ENCODE results near the gene CYBC1.

Gene CYBC1

DNA sequence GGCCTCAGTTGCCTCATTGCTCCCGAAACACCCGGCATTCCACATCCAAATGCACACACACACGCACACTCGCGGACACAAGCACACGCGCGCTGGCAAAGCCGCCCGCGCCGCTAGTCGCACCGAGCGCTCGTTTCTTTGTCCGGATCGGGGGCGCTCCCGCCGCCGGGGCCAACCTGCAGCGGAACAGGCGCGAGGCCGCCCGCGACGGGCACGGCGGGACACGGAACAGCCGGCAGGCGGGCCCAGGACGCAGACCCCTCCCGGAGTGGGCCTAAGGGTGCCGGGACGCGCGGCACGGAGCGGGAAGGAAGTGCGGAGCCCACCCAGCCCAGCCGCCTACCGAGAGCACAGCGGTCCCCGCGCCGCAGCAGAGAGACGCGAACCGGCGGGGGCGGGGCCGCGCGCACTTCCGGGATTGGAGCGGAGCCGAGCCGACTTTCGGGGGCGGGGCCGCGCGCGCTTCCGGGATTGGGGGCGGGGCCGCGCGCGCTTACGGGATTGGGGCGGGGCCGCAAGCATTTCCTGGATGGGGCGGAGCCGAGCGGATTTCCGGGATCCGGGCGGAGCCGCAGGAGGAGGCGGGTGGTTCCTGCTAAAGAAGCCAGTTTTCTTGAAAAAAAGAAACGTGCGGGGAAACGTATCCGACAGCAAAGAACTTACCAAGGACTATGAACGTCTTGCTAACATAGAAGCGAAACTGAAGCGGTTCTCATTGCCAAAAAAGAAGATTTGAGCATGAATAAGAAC lies at the start of gene CYBC1:
Gene CYBC1, minus strand, starts transcription at position 396 of the 750 bp plus-strand sequence. CDS start 1,498 bp downstream, outside the sequence.
- peaks cover 54% of the 10 kb centered on the region for H3K79me2 ChIP-seq (ENCODE audit: insufficient read depth, low read length)
- 0 out of 2 replicates have a peak within 1 kb of the TSS, but pooled peaks have one; percentile 28 for H2AFZ ChIP-seq (ENCODE audit: low read length)
- H3K27me3 ChIP-seq (ENCODE audit: insufficient read depth, low read length, poor library complexity, severe bottlenecking), result no peaks in the 10 kb centered on the region
- no peaks in the 10 kb centered on the region for H3K9me3 ChIP-seq (ENCODE audit: insufficient read depth, low read depth, low read length)
- peaks cover 28% of the 10 kb centered on the region for H3K4me1 ChIP-seq (ENCODE audit: insufficient read depth, low read length, poor library complexity, severe bottlenecking)
- peak within 1 kb of the TSS; percentile 89 for H3K4me3 ChIP-seq (ENCODE audit: low read length, poor library complexity, severe bottlenecking)
- H3F3A ChIP-seq (ENCODE audit: low read depth), result peaks cover 15% of the 10 kb centered on the region
- no peak for TF ChIP-seq EZH2phosphoT487 (IDR thresholded peaks at IDR 0.05; ENCODE audit: borderline replicate concordance)
- TF ChIP-seq, protein P1, sequence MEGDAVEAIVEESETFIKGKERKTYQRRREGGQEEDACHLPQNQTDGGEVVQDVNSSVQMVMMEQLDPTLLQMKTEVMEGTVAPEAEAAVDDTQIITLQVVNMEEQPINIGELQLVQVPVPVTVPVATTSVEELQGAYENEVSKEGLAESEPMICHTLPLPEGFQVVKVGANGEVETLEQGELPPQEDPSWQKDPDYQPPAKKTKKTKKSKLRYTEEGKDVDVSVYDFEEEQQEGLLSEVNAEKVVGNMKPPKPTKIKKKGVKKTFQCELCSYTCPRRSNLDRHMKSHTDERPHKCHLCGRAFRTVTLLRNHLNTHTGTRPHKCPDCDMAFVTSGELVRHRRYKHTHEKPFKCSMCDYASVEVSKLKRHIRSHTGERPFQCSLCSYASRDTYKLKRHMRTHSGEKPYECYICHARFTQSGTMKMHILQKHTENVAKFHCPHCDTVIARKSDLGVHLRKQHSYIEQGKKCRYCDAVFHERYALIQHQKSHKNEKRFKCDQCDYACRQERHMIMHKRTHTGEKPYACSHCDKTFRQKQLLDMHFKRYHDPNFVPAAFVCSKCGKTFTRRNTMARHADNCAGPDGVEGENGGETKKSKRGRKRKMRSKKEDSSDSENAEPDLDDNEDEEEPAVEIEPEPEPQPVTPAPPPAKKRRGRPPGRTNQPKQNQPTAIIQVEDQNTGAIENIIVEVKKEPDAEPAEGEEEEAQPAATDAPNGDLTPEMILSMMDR (conservative IDR thresholded peaks at IDR 0.05; ENCODE audit: low read length), result no peak
- no peaks in the 10 kb centered on the region for H3K9me2 ChIP-seq (replicated peaks; ENCODE audit: low read depth, low read length)
- H3K9ac ChIP-seq (ENCODE audit: low read depth, low read length, poor library complexity, severe bottlenecking), result peak within 1 kb of the TSS; percentile 99
- H3K4me2 ChIP-seq (ENCODE audit: low read depth, low read length, poor library complexity, severe bottlenecking), result peak within 1 kb of the TSS; percentile 94
- H3K36me3 ChIP-seq (ENCODE audit: insufficient read depth, low read length), result no peaks in the 10 kb centered on the region; the same call in 1 of the 2 replicates
- H4K20me1 ChIP-seq (ENCODE audit: insufficient read depth, low read length, poor library complexity, severe bottlenecking), result peaks cover 18% of the 10 kb centered on the region

DNA sequence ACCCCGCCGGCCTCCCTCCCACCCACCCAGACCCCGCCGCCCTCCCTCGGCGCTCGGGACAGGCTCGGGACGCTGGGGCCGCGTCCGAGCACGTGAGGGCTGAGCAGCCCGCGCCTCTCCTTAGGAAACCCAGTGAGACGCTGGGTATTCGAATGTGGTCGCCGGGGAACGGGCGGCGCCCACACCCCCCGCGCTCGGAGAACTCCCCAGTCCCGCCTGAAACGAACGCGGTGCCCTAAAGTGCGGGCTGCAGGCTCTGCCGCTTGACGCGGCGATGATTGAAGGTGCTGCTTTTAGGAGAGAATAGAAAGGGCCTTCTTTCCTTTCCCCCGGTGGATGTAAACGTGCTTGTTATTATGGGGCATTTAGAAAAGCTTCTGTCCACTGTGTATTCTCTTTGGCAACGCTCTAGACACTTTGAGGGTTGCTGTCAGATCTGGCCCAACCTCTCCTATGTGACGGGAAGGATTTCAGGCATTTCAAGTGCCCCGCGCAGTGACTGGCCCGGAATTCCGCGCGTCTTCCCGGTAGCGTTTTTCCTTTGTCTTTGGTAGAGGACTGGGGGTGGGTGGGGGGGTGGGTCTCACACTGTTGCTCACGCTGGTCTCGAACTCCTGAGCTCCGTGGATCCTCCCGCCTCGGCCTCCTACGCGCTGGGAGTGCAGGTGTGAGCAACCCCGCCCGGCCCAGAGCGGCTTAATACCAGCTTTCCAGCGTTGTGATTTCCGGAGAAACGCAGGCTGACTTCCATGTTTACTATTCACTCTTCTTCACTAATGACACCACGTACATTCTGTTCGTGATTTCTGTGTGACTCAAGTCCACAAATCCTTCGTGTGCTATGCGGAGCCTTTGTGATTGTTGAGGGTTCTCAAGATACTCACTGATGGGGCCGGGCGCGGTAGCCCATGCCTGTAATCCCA lies 47.2 kb upstream of the CYBC1 start:
- Histone ChIP-seq H3K9ac (ENCODE audit: low read depth, low read length, poor library complexity, severe bottlenecking) (peak overlapping the region; percentile 80), H3K9me3 (ENCODE audit: insufficient read depth, low read depth, low read length) (no peaks in the 10 kb centered on the region), H3K4me2 (ENCODE audit: low read depth, low read length, poor library complexity, severe bottlenecking) (peak overlapping the region; percentile 77), H3K36me3 (ENCODE audit: insufficient read depth, low read length) (no peaks in the 10 kb centered on the region), H4K20me1 (ENCODE audit: insufficient read depth, low read length, poor library complexity, severe bottlenecking) (no peaks in the 10 kb centered on the region), H3K4me1 (ENCODE audit: insufficient read depth, low read length, poor library complexity, severe bottlenecking) (peaks cover 28% of the 10 kb centered on the region), H3K79me2 (ENCODE audit: insufficient read depth, low read length) (no peaks in the 10 kb centered on the region), H3K27me3 (ENCODE audit: insufficient read depth, low read length, poor library complexity, severe bottlenecking) (no peaks in the 10 kb centered on the region), H3F3A (ENCODE audit: low read depth) (0 out of 2 replicates have a peak, but pooled peaks cover 2% of the 10 kb centered on the region), H2AFZ (ENCODE audit: low read length) (peak overlapping the region; percentile 72), H3K9me2 (replicated peaks; ENCODE audit: low read depth, low read length) (no peaks in the 10 kb centered on the region), H3K4me3 (ENCODE audit: low read length, poor library complexity, severe bottlenecking) (peak overlapping the region; percentile 76)
- no peak for TF ChIP-seq EZH2phosphoT487 (IDR thresholded peaks at IDR 0.05; ENCODE audit: borderline replicate concordance)
- TF ChIP-seq, protein P1 (conservative IDR thresholded peaks at IDR 0.05; ENCODE audit: low read length), result no peak

DNA sequence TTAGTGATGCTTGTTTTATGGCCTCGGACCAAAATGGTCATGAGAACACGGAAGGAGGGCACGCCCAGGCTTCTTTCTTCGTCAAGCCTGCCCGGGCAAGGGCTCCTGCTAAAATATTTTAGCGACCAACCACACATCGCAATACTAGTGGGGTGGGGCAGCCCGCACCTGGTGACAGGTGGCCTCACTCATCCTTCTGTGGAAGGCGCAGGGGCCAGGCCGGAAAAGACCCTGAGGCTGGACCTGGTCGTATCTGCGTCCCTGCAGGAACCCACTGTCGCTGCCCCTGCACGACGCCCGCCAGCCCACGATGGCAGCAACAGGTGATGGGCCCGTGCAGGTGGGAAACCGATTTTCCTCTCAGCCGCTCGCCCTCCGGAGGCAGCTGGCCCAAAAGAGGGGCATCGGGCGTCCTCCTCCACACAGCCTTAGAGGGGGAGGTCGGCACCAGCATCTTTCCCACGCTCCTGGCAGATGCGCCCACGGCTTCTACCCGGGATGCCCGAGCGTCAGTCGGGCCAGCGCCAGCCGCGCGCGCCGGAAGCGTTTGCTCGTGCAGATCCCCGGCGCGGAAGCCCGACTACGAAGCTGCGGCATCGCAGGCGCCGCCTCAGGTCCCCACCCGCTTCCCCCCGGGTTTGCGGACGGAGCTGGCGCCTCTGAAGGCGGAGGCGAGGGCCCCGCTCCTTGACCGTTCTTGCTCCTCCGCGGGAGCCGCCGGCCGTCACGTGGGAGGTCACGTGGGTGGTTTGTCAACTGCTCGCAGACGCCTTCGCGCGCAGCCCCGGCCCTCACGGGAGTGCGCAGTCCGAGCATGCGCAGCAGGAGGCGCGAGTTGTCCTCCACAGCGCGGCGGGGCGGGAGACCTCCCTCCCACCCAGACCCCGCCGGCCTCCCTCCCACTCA lies 46.2 kb upstream of the CYBC1 start:
- Histone ChIP-seq H4K20me1 (ENCODE audit: insufficient read depth, low read length, poor library complexity, severe bottlenecking) (no peaks in the 10 kb centered on the region), H3K4me1 (ENCODE audit: insufficient read depth, low read length, poor library complexity, severe bottlenecking) (peaks cover 28% of the 10 kb centered on the region), H3K9me3 (ENCODE audit: insufficient read depth, low read depth, low read length) (no peaks in the 10 kb centered on the region), H3K27me3 (ENCODE audit: insufficient read depth, low read length, poor library complexity, severe bottlenecking) (no peaks in the 10 kb centered on the region), H3F3A (ENCODE audit: low read depth) (0 out of 2 replicates have a peak, but pooled peaks cover 2% of the 10 kb centered on the region), H3K36me3 (ENCODE audit: insufficient read depth, low read length) (no peaks in the 10 kb centered on the region), H3K4me2 (ENCODE audit: low read depth, low read length, poor library complexity, severe bottlenecking) (peak overlapping the region; percentile 75), H3K9ac (ENCODE audit: low read depth, low read length, poor library complexity, severe bottlenecking) (peak overlapping the region; percentile 78), H3K79me2 (ENCODE audit: insufficient read depth, low read length) (no peaks in the 10 kb centered on the region), H2AFZ (ENCODE audit: low read length) (peak overlapping the region; percentile 77), H3K9me2 (replicated peaks; ENCODE audit: low read depth, low read length) (no peaks in the 10 kb centered on the region), H3K4me3 (ENCODE audit: low read length, poor library complexity, severe bottlenecking) (peak overlapping the region; percentile 75)
- TF ChIP-seq, protein P1 (conservative IDR thresholded peaks at IDR 0.05; ENCODE audit: low read length), result no peak
- no peak for TF ChIP-seq EZH2phosphoT487 (IDR thresholded peaks at IDR 0.05; ENCODE audit: borderline replicate concordance)
